Dedifferentiated amniotic fluid mesenchymal stem cell (primary cell): ENCODE measurements around the gene CSNK1D.

Experiments used
- DNase-seq: peaks from one replicate; pipeline ENCODE4 v3.0.0-alpha.2; 2016; ENCODE audit errors: extremely low spot score

The CSNK1D gene

DNA sequence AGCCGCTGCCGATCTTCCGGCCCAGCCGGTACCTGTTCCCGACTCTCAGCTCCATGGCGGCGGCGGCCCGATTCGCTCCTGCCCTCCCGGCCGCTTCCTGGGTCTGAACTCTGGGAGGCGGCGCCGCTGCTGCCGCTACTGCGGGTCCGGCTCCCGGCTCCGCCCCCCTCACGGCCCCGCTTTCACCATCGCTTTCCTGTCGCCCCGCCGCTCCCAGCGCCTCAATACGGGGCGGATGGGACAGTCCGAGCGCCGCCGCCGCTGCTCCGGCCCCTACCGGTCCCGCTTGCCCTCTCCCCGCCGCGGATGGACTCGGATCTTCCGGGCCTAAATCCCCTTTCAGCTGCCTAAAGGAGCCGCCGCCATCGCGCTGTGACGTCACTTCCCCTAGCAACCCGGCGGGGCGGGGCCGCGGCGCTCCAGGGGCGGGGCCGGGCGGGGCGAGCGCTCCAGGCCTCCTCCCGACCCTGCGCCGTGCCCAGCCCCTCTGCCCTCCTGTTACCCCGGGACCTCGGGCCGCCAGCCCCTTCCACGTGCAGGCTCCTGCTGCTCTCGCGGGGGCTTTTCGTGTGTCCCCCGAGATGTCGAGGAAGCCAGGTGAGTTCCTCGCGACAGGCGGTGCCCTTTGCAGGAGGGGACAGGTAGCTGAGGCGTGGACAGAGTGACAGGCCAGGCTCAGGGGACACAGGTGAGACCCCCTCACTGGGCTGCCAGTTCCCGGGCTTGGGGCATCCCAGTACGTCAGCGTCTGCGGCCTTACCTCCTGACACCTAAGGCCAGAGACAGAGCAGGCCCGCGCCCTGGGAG is at the start of gene CSNK1D:
Gene CSNK1D, minus strand, starts transcription at position 374 of the 807 bp plus-strand sequence. Its CDS starts 319 bp downstream, at position 55.
- DNase-seq, result peak; percentile 81

GRCh38 chr17:82322526-82323453 is 49.3 kb upstream of the CSNK1D start:
- no peak for DNase-seq

GRCh38 chr17:82321947-82322466 is 48.5 kb upstream of the CSNK1D start:
- no peak for DNase-seq

GRCh38 chr17:82320956-82321927 is 47.7 kb upstream of the CSNK1D start:
- DNase-seq, result no peak

GRCh38 chr17:82320140-82320840 is 46.8 kb upstream of the CSNK1D start:
- DNase-seq, result no peak

DNA sequence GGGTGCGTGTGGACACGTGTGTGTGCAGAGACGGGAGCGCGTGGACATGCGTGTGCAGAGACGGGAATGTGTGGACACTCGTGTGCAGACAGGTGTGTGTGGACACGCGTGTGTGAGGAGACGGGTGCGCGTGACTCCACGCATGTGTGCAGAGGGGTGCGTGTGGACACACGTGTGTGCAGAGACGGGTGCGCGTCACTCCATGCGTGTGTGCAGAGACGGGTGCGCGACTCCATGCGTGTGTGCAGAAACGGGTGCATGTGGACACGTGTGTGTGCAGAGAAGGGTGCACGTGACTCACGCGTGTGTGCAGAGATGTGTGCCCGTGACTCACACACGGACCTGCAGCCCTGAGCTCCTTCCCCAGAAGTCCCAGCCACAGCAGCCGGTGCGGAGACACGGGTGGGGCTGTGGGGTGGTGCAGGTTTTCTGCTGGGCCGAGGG is 46.1 kb upstream of the CSNK1D start:
- DNase-seq, result no peak

- DNase-seq, result no peak
Measured at GRCh38 chr17:82318772-82319606, 45.5 kb upstream of the CSNK1D start.

- no peak for DNase-seq
Measured at GRCh38 chr17:82318169-82318498, 44.6 kb upstream of the CSNK1D start.

- DNase-seq, result no peak
Measured at GRCh38 chr17:82317394-82318168, 44.1 kb upstream of the CSNK1D start, which contains the start of gene CD7. Gene CD7, minus strand, starts transcription at chr17:82317608. Its CDS starts 113 bp downstream, at chr17:82317495.

- DNase-seq, result no peak
Measured at GRCh38 chr17:82316651-82317393, 43.3 kb upstream of the CSNK1D start.

DNA sequence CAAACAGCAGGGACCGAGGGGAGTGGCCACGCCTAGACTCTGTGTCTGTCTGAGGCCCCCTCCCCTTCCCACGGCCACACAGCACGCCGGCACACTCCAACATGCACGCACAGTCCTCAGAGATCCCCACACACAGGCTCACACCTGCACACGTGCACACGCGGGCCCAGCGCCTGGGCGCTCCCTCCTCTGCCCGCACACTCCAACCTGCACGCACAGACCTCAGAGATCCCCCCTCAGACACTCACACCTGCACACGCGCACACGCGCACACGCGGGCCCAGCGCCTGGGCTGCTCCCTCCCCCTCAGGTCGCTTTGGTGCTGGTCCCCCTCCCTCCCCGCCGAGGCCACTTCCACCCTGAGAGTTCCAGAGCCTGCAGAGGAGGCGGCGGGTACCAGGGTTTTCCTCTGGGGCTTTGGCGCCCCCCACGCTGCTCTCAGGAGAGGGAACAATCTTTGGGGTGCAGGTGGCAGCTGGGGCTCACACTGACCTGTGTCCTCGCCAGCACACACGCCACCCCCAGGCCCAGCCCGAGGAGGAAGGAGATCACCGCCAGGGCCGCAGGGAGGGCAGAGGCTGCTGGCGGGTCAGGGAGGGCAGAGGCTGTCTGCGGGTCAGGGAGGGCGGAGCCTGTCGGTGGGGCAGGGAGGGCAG is 42.3 kb upstream of the CSNK1D start:
- DNase-seq, result no peak

DNA sequence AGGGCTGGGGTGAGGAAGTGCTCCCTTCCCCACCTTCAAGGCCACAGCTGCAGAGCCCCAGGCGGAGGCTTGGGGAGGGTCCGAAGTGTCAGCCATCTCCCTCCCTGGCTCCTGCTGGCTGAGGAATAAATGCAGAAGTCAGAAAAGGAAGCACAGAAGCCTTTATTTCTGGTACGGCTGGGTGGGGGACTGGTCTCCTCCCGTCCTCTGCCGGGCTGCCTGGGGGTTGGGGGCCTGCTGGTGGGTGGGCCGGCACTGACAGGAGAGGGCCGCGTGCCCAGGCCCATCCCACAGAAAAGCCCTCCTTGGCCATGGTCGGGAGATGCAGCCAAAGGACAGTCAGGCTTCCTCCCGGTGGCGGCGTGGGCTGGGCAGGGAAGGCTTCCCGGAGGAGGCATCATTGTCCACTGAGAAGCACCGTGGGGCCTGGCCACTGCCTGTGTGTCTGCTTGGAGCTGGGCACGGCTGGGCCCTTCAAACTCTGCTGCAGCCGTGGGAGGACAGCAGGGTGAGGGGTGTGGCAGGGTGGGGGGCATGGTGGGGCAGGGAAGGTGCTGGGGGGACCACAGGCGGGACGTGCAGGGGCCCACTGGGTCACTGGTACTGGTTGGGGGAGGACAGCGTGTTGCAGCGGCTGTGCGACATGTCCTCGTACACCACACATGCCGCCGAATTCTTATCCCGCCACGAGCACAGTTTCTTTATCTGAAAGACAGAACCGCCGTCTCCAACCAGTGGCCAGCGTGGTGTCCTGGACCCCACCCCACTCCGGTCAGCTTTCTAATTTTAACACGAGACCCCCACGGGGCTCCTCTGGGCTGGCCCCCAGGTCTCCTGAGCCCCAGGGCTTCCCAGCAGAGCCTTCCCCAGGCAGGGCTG is 41.5 kb upstream of the CSNK1D start:
- no peak for DNase-seq

DNA sequence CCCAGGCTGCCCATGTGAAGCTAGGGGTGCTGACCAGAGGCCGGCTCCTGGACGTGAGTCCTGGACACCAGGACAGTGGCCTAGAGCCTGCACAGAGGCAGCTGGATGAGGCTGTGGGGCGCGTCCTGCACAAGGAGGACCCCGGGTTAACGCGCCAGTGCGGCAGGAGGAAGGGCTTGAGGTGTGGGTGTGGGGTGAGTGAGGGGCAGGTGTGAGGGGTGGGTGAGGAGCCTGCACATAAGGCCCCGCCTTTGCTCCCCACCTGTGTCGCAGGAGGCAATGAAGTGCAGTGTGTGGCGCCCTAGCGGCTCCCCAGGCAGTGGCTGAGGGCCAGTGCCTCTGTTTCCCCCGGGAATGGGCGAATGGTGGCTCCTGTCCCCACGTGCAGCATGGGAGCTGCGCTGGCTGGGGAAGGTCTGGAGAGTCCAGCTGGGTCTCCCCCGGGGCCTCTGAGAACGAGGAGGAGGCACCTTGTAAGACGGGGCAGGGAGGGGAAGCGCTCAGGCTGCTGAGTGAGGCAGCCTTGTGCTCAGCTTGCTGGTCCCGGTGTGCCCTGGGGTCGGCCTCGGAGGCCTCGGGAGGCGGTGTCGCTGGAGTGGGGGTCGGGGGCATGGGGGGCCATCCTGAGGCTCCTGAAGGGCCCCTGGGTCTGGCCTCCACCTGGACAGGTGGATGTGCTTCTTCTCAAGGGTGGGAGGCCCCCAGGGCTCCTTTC is 40.7 kb upstream of the CSNK1D start:
- no peak for DNase-seq

DNA sequence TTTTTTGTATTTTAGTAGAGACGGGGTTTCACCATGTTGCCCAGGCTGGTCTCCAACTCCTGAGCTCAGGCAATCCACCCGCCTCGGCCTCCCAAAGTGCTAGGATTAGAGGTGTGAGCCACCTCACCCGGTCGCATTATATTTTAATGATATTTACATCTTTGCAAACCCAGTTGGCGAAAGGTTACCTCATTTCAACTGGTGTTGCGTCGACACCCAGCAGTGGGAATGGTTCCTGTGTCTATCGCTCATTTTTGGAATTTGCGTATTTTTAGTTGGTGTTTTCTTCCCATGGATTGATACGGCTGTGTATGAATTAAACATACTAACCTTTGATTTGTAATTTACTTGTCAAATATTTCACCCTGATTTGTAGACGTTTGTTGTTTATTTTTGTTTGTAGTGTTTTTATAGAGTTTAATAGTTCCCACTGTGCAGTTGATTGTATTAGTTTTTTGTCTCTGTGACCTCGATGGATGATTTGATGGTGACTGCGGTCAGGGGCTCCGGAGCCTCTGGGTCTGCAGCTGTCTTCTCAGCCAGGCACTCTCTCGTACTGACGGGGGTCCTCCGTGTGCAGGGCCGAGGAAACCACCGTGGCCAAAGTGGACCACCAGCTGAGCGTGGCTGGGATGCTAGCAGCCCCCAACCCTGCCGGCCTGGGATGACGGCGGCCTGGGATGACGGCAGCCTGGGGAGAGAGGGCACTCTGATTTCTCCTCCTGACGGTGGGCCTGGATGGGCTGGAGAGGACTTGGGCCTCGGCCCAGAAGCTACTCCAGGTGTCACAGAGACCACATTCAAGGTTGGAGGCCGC is 39.9 kb upstream of the CSNK1D start:
- no peak for DNase-seq

DNA sequence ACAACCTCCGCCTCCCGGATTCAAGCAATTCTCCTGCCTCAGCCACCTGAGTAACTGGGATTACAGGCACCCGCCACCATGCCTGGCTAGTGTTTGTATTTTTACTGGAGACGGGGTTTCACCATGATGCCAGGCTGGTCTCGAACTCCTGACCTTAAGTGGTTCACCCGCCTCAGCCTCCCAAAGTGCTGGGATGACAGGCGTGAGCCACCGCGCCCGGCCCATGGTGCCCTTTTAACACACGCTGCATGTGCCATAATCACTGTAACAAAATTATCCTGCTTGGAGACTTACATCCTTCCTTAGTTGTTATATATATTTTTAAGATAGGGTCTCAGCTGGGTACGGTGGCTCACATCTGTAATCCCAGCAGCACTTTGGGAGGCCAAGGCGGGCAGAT is 38.5 kb upstream of the CSNK1D start:
- no peak for DNase-seq
